Activated naive CD8-positive, alpha-beta T cell treated with anti-CD3 and anti-CD28 coated beads, Interleukin-2, amount 50 U/mL, for 24 hours (primary cell): Measurements from ENCODE around the gene ASAP2.
"Not testable (repeated sequence)": the region's sequence is repeated elsewhere in the genome, so short reads cannot be mapped to it uniquely, and the experiment has no call there.

Experiments used
- ATAC-seq: fragments of 150-1000 bp; cut with Tn5 transposase; one replicate; pipeline ENCODE4 v1.10.0; 2021
- DNase-seq: peaks from one replicate; pipeline ENCODE4 v3.0.0; 2021
- H3K27ac Mint-ChIP-seq: one replicate; pipeline ENCODE4 v1.8.0; 2021; ENCODE audit warnings: mild to moderate bottlenecking, mixed read lengths
- H3K27me3 Mint-ChIP-seq: one replicate; pipeline ENCODE4 v1.8.0; 2021; ENCODE audit warnings: mixed read lengths
- H3K36me3 Mint-ChIP-seq: one replicate; pipeline ENCODE4 v1.8.0; 2021; ENCODE audit warnings: low read depth, mixed read lengths
- H3K4me1 Mint-ChIP-seq: one replicate; pipeline ENCODE4 v1.8.0; 2021; ENCODE audit warnings: mixed read lengths
- H3K4me3 Mint-ChIP-seq: one replicate; pipeline ENCODE4 v1.8.0; 2021; ENCODE audit warnings: mild to moderate bottlenecking, moderate library complexity, mixed read lengths
- H3K9me3 Mint-ChIP-seq: one replicate; pipeline ENCODE4 v1.8.0; 2021; ENCODE audit warnings: mixed read lengths

ASAP2 gene

GRCh38 chr2:9212661-9213411 lies 6.2 kb downstream of the ASAP2 start:
- H3K4me3 Mint-ChIP-seq, result no peak overlapping the region
- ATAC-seq (no peak), DNase-seq (no peak)
- H3K27ac Mint-ChIP-seq, result no peak overlapping the region
- H3K36me3 Mint-ChIP-seq, result no peaks in the 10 kb centered on the region
- H3K27me3 Mint-ChIP-seq, result peaks cover 34% of the 10 kb centered on the region
- no peaks in the 10 kb centered on the region for H3K9me3 Mint-ChIP-seq
- H3K4me1 Mint-ChIP-seq, result peaks cover 2% of the 10 kb centered on the region

GRCh38 chr2:9213477-9214051 lies 7.0 kb downstream of the ASAP2 start:
- no peaks in the 10 kb centered on the region for H3K4me1 Mint-ChIP-seq
- H3K4me3 Mint-ChIP-seq, result no peak overlapping the region
- peaks cover 27% of the 10 kb centered on the region for H3K27me3 Mint-ChIP-seq
- ATAC-seq (no peak), DNase-seq (no peak)
- H3K9me3 Mint-ChIP-seq, result no peaks in the 10 kb centered on the region
- H3K36me3 Mint-ChIP-seq, result no peaks in the 10 kb centered on the region
- H3K27ac Mint-ChIP-seq, result no peak overlapping the region

- no peak for ATAC-seq
- Mint-ChIP-seq H3K4me3 (no peak overlapping the region), H3K27ac (no peak overlapping the region), H3K9me3 (no peaks in the 10 kb centered on the region), H3K4me1 (no peaks in the 10 kb centered on the region), H3K36me3 (no peaks in the 10 kb centered on the region), H3K27me3 (peaks cover 17% of the 10 kb centered on the region)
- DNase-seq, result no peak
Measured at GRCh38 chr2:9214873-9215272, 8.3 kb downstream of the ASAP2 start.

- Mint-ChIP-seq H3K4me1 (no peaks in the 10 kb centered on the region), H3K4me3 (no peak overlapping the region), H3K9me3 (no peaks in the 10 kb centered on the region), H3K36me3 (no peaks in the 10 kb centered on the region), H3K27me3 (peaks cover 13% of the 10 kb centered on the region), H3K27ac (no peak overlapping the region)
- no peak for DNase-seq
- no peak for ATAC-seq
Measured at GRCh38 chr2:9215680-9216079, 9.1 kb downstream of the ASAP2 start.

GRCh38 chr2:9216143-9216542 lies 9.5 kb downstream of the ASAP2 start:
- ATAC-seq, H3K9me3 Mint-ChIP-seq, H3K36me3 Mint-ChIP-seq, H3K27ac Mint-ChIP-seq, H3K4me3 Mint-ChIP-seq, H3K4me1 Mint-ChIP-seq, DNase-seq: not testable (repeated sequence)
- peaks cover 13% of the 10 kb centered on the region for H3K27me3 Mint-ChIP-seq

- Mint-ChIP-seq H3K27ac (no peak overlapping the region), H3K27me3 (peaks cover 6% of the 10 kb centered on the region)
Measured at GRCh38 chr2:9217838-9218770, 11.5 kb downstream of the ASAP2 start.

GRCh38 chr2:9219027-9219445 lies 12.4 kb downstream of the ASAP2 start:
- Mint-ChIP-seq H3K27ac (no peak overlapping the region), H3K27me3 (peaks cover 2% of the 10 kb centered on the region), H3K36me3 (no peaks in the 10 kb centered on the region), H3K4me3 (no peak overlapping the region), H3K4me1 (no peaks in the 10 kb centered on the region), H3K9me3 (no peaks in the 10 kb centered on the region)
- ATAC-seq, result no peak
- no peak for DNase-seq

More at GRCh38 chr2:9217838-9218770, 11.5 kb downstream of the ASAP2 start:
- Mint-ChIP-seq H3K36me3 (no peaks in the 10 kb centered on the region), H3K4me3 (no peak overlapping the region), H3K9me3 (no peaks in the 10 kb centered on the region), H3K4me1 (no peaks in the 10 kb centered on the region)
- ATAC-seq, result no peak
- DNase-seq, result no peak

GRCh38 chr2:9220201-9220600 lies 13.6 kb downstream of the ASAP2 start:
- Mint-ChIP-seq H3K36me3 (no peaks in the 10 kb centered on the region), H3K4me1 (no peaks in the 10 kb centered on the region), H3K27me3 (peaks cover 2% of the 10 kb centered on the region), H3K27ac (no peak overlapping the region), H3K9me3 (no peaks in the 10 kb centered on the region), H3K4me3 (no peak overlapping the region)
- ATAC-seq, result no peak
- DNase-seq, result no peak

GRCh38 chr2:9221223-9221622 lies 14.6 kb downstream of the ASAP2 start:
- DNase-seq (no peak), ATAC-seq (no peak)
- Mint-ChIP-seq H3K9me3 (no peaks in the 10 kb centered on the region), H3K4me3 (no peak overlapping the region), H3K27ac (no peak overlapping the region), H3K27me3 (no peaks in the 10 kb centered on the region), H3K36me3 (no peaks in the 10 kb centered on the region), H3K4me1 (no peaks in the 10 kb centered on the region)

GRCh38 chr2:9222239-9222892 lies 15.8 kb downstream of the ASAP2 start:
- Mint-ChIP-seq H3K27ac (no peak overlapping the region), H3K4me1 (no peaks in the 10 kb centered on the region), H3K9me3 (no peaks in the 10 kb centered on the region), H3K27me3 (no peaks in the 10 kb centered on the region), H3K36me3 (no peaks in the 10 kb centered on the region), H3K4me3 (no peak overlapping the region)
- ATAC-seq, result no peak
- no peak for DNase-seq

GRCh38 chr2:9222893-9223287 lies 16.3 kb downstream of the ASAP2 start:
- no peak overlapping the region for H3K27ac Mint-ChIP-seq
- no peaks in the 10 kb centered on the region for H3K27me3 Mint-ChIP-seq
- H3K9me3 Mint-ChIP-seq, result no peaks in the 10 kb centered on the region
- no peak overlapping the region for H3K4me3 Mint-ChIP-seq
- no peaks in the 10 kb centered on the region for H3K36me3 Mint-ChIP-seq
- no peak for ATAC-seq
- H3K4me1 Mint-ChIP-seq, result no peaks in the 10 kb centered on the region
- DNase-seq, result no peak

GRCh38 chr2:9225806-9226205 lies 19.2 kb downstream of the ASAP2 start:
- H3K36me3 Mint-ChIP-seq, result no peaks in the 10 kb centered on the region
- ATAC-seq, result no peak
- no peak for DNase-seq
- H3K27me3 Mint-ChIP-seq, result peaks cover 2% of the 10 kb centered on the region
- no peak overlapping the region for H3K4me3 Mint-ChIP-seq
- H3K27ac Mint-ChIP-seq, result no peak overlapping the region
- no peaks in the 10 kb centered on the region for H3K4me1 Mint-ChIP-seq
- no peaks in the 10 kb centered on the region for H3K9me3 Mint-ChIP-seq

- peaks cover 3% of the 10 kb centered on the region for H3K27me3 Mint-ChIP-seq
- ATAC-seq, result no peak
- no peaks in the 10 kb centered on the region for H3K4me1 Mint-ChIP-seq
- no peak overlapping the region for H3K4me3 Mint-ChIP-seq
- DNase-seq, result no peak
- no peaks in the 10 kb centered on the region for H3K9me3 Mint-ChIP-seq
- no peak overlapping the region for H3K27ac Mint-ChIP-seq
- no peaks in the 10 kb centered on the region for H3K36me3 Mint-ChIP-seq
Measured at GRCh38 chr2:9226458-9227380, 20.1 kb downstream of the ASAP2 start.
